OCI-M2 (cell line): ENCODE results near the gene CDX1.

Experiments used
- DNase-seq: peaks from one replicate; lab custom pipeline; 2025; ENCODE audit not compliant: unreplicated experiment; lab: John Stamatoyannopoulos, UW

The CDX1 gene

DNA sequence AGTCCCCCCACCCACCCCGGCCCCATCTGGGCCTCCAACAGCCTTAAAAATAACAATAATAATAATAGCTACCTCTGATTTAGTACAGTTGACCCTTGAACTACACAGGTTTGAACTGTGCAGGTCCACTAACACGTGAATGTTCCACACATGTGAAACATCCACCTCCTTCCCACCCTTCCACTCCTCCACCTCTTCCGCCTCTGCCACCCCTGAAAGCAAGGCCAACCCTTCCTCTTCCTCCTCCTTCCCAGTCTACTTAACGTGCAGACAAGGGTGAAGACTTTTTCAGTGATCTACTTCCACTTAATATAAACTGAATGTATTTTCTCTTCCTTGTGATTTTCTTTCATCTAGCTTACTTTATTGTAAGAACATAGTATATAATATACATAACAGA lies 21.7 kb upstream of the CDX1 start:
- no peak for DNase-seq

DNA sequence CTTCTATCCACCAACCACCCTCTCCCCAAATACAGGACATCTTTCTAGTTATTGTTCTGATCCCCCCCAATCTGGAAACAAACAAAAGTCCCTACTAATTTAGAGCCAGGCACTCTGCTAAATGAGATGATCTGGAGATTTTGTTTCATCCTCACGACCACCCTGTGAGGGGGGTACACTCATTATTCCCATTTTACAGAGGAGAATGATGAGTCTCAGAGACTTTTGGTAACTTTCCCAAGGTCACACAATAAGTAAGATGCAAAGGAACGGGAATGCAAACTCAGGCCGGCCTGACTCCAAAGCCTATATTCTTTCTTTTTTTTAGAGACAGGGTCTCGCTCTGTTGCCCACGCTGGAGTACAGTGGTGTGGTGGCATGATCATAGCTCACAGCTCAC lies 20.3 kb upstream of the CDX1 start:
- no peak for DNase-seq

GRCh38 chr5:150146862-150147601 lies 19.5 kb upstream of the CDX1 start:
- no peak for DNase-seq

DNA sequence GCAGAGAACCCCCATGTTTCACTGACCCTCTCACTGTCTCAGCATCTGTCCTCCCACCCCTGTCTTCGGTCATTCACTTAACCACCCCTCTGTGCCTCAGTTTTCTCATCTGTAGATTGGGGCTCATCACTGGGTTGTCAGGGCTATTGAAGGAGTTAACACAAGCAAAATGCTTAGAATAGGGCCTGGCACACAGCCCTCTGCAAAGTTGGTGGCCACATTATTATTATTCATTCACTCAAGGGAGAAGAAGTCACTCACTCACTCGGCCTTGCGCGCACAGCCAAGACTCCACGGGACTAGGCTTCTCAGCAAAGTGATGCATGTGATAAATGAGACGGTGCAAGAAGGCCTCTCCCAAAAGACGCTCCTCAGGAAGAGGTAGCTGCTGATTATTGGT lies 18.9 kb upstream of the CDX1 start:
- no peak for DNase-seq

DNA sequence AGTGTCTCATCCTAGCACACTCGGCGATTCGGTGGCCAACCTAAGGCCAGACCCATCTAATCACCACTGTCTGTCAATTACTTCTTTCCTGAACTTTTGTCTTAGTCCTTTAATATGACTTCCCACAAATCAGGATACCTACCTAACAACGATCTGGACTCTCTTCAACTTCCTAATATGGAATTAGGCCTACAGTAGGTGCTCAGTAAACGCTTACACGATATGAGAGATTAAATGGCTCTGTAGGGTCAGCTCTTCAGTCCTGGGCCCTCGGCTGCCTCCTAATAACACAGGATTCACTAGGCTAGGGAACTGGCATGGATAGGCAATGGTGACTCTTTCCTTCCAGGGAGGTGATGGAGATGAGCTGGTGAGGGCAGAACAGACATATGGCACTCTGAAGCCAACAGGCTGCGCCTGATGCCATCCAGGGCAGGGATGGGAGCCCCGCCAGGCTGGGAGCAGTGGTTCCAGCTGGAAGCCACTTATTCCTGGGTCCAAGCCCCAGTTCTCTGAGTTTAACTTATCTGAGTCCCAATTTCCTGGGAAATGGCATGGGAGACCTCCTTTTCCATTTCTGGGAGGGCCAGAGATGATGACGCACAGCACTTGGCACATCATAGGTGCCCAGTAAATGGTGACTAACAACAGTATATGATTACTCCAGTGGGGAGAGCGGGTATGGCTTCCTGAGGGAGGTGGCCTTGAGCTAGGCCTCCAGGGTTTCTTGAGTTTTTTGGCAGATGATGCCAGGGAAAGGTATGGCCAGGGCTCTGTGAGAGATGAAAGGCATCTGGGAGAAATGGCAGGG lies 18.3 kb upstream of the CDX1 start:
- DNase-seq = no peak

- no peak for DNase-seq
These were observed 17.0 kb upstream of the CDX1 start for GRCh38 chr5:150149618-150150017.

DNA sequence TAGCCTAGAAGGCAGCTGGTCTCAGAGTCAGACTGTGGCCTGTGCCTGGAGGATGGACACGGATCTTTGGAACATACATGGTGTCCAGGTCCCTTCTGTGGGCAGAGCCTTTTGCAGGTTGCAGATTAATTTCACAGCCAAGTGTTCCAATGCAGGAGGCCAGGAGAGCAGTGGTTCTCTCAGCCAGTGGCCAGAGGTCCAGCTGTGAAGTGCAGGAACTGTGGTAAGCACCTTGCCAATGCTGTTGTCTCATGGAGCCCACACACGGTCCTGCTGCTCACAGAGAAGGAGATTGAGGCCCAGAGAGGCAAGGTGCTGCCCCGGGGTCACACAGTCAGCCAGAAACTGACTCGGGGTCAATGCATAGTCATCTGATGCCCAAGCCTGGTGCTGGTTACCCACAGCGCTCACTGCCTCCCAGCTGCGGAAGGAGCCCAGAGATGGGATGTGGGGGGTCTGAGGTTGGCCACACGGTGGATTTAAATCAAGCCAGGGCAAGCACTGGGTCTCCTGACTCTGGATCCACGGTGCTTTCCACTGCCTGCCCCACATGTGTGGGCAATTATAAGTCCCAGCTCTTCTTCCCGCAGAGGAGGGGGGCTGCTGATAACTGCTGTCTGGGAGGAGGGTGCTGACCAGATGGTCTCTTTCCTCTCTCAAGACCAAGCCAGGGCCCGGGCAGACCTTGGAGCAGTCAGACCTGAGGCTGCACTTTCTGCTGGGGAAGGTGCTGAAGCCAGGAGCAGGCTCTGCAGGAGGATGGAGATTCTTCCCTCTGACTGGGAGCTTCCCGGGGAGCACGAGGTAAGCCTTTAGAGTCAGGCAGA lies 13.7 kb upstream of the CDX1 start:
- no peak for DNase-seq

- DNase-seq = no peak
These were observed 13.1 kb upstream of the CDX1 start for GRCh38 chr5:150153483-150153882.

- no peak for DNase-seq
These were observed 12.5 kb upstream of the CDX1 start for GRCh38 chr5:150153957-150154617.

DNA sequence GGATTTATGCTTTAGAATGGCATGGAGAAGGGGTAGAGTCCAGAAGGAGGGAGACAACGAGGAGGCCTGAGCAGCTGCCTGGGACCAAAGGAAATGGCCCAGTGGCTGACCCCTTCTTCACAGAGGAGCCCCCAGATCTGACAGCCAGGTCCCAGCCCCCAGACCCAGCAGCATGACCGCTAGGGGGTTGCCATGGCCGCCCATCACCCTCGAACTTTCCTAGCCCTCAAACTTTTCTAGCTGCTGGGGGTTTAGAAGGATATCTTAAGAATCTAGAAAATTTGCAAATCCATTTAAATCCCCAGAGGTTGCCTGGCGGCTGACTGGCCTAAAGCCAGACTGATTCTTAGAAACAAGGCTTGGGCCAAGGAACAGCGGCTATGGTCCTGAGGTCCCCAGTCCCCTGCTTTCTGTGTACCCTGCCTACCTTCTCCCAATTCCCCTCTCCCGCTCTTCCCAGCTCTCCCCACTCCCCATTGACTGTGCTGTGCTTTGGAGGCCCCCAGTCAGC lies 11.9 kb upstream of the CDX1 start:
- no peak for DNase-seq

- no peak for DNase-seq
These were observed 11.1 kb upstream of the CDX1 start, which contains the start of gene PDGFRB for GRCh38 chr5:150155258-150156026. Gene PDGFRB (minus strand): TSS chr5:150155845. CDS start chr5:150137047, 18,798 bp downstream.

GRCh38 chr5:150156027-150156368 lies 10.6 kb upstream of the CDX1 start:
- DNase-seq = no peak

GRCh38 chr5:150156540-150156939 lies 10.0 kb upstream of the CDX1 start:
- no peak for DNase-seq

- no peak for DNase-seq
These were observed 9.4 kb upstream of the CDX1 start for GRCh38 chr5:150157168-150157567.

GRCh38 chr5:150158170-150158949 lies 8.2 kb upstream of the CDX1 start:
- DNase-seq = no peak

DNA sequence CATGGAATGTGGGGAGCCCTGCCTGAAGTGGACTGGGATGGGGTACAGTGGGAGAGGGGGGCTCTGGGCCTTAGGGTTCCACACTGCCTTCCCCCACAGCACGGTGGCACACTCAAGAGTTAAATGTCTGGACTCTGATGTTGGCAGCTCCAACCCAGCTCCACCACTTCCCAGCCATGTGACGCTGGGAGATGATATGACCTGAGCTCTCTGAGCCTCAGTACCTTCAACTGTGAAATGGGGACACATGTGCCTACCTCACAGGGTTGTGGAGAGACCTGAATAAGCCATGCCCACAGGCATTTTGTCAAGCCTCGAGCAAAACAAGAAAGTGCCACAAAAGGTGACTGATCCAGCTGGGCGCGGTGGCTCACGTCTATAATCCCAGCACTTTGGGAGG lies 7.5 kb upstream of the CDX1 start:
- no peak for DNase-seq

- DNase-seq = no peak
These were observed 6.8 kb upstream of the CDX1 start for GRCh38 chr5:150159741-150160179.

- DNase-seq = no peak
These were observed 6.0 kb upstream of the CDX1 start for GRCh38 chr5:150160448-150161081.
